Activated T-helper 2 cell treated with anti-CD3 and anti-CD28 coated beads, Interferon-gamma antibody, Interleukin-2, Interleukin-4, amounts not matched to agents 10 μg/mL and 5 μg/mL and 100 μg/mL, durations not matched to agents 14 hours and 24 hours and 36 hours (primary cell): ENCODE data around the gene TADA3. TPM values are rescaled to one million over a fixed set of nuclear protein-coding genes. Genes with fewer than 3 reads are reported as not detected.

Experiments used
- DNase-seq: peaks from one replicate; pipeline ENCODE4 v3.0.0; 2021; ENCODE audit warnings: low spot score
- H3K27ac Mint-ChIP-seq: one replicate; pipeline ENCODE4 v1.8.0; 2021; ENCODE audit warnings: mixed read lengths
- H3K27me3 Mint-ChIP-seq: one replicate; pipeline ENCODE4 v1.8.0; 2021; ENCODE audit warnings: low read depth, mixed read lengths
- H3K36me3 Mint-ChIP-seq: one replicate; pipeline ENCODE4 v1.8.0; 2021; ENCODE audit warnings: low read depth, mixed read lengths
- H3K4me1 Mint-ChIP-seq: one replicate; pipeline ENCODE4 v1.8.0; 2021; ENCODE audit warnings: low read depth, mixed read lengths
- H3K4me3 Mint-ChIP-seq: one replicate; pipeline ENCODE4 v1.8.0; 2021; ENCODE audit warnings: low read depth, mild to moderate bottlenecking, moderate library complexity, mixed read lengths
- H3K9me3 Mint-ChIP-seq: one replicate; pipeline ENCODE4 v1.8.0; 2021; ENCODE audit warnings: mixed read lengths
- intact Hi-C: fragments of 100-400 bp; cut with micrococcal nuclease; formaldehyde crosslinking; loops from one replicate; pipeline ENCODE4 v1.15.1; 2023
- total RNA-seq: library from RNA; stranded (reverse); gene quantifications from 2 replicates; pipeline ENCODE4 v1.2.3, GENCODE V29; 2022

TADA3 gene
- total RNA-seq, 1 donor from 2014 or later, result 89.2 TPM

- DNase-seq, result no peak
- Mint-ChIP-seq H3K4me1 (peaks cover 58% of the 10 kb centered on the region), H3K9me3 (no peaks in the 10 kb centered on the region), H3K4me3 (peak overlapping the region; percentile 60), H3K36me3 (peaks cover 79% of the 10 kb centered on the region), H3K27ac (peak overlapping the region; percentile 94), H3K27me3 (no peaks in the 10 kb centered on the region)
- intact Hi-C loops, result loop anchor here (1.0 kb wide), 1 partner anchor 9 kb away; no protein-coding TSS in a partner anchor
Observed at GRCh38 chr3:9786825-9787669, 5.2 kb downstream of the TADA3 start.

GRCh38 chr3:9786209-9786739 is 6.0 kb downstream of the TADA3 start:
- Mint-ChIP-seq H3K4me1 (peaks cover 56% of the 10 kb centered on the region), H3K4me3 (no peak overlapping the region), H3K27ac (peak overlapping the region; percentile 56), H3K27me3 (no peaks in the 10 kb centered on the region), H3K9me3 (no peaks in the 10 kb centered on the region), H3K36me3 (peaks cover 80% of the 10 kb centered on the region)
- DNase-seq, result no peak
- intact Hi-C loops, result no loop called here

- peaks cover 79% of the 10 kb centered on the region for H3K36me3 Mint-ChIP-seq
- intact Hi-C loops, result no loop called here
- DNase-seq, result no peak
- H3K27ac Mint-ChIP-seq, result peak overlapping the region; percentile 62
- H3K4me3 Mint-ChIP-seq, result no peak overlapping the region
- peaks cover 54% of the 10 kb centered on the region for H3K4me1 Mint-ChIP-seq
- no peaks in the 10 kb centered on the region for H3K27me3 Mint-ChIP-seq
- H3K9me3 Mint-ChIP-seq, result no peaks in the 10 kb centered on the region
Observed at GRCh38 chr3:9785602-9786001, 6.7 kb downstream of the TADA3 start.

GRCh38 chr3:9784965-9785364 is 7.3 kb downstream of the TADA3 start:
- intact Hi-C loops, result no loop called here
- Mint-ChIP-seq H3K9me3 (no peaks in the 10 kb centered on the region), H3K4me3 (no peak overlapping the region), H3K27ac (no peak overlapping the region), H3K27me3 (no peaks in the 10 kb centered on the region), H3K4me1 (peaks cover 54% of the 10 kb centered on the region), H3K36me3 (peaks cover 78% of the 10 kb centered on the region)
- DNase-seq, result no peak

- no peaks in the 10 kb centered on the region for H3K9me3 Mint-ChIP-seq
- intact Hi-C loops, result no loop called here
- no peaks in the 10 kb centered on the region for H3K27me3 Mint-ChIP-seq
- no peak overlapping the region for H3K4me3 Mint-ChIP-seq
- no peak overlapping the region for H3K27ac Mint-ChIP-seq
- peaks cover 76% of the 10 kb centered on the region for H3K36me3 Mint-ChIP-seq
- DNase-seq, result no peak
- H3K4me1 Mint-ChIP-seq, result peaks cover 55% of the 10 kb centered on the region
Observed at GRCh38 chr3:9783954-9784353, 8.3 kb downstream of the TADA3 start.

GRCh38 chr3:9782770-9783169 is 9.5 kb downstream of the TADA3 start:
- H3K4me1 Mint-ChIP-seq, result peaks cover 65% of the 10 kb centered on the region
- no peaks in the 10 kb centered on the region for H3K27me3 Mint-ChIP-seq
- no peak for DNase-seq
- H3K27ac Mint-ChIP-seq, result no peak overlapping the region
- H3K4me3 Mint-ChIP-seq, result no peak overlapping the region
- intact Hi-C loops, result no loop called here
- H3K9me3 Mint-ChIP-seq, result no peaks in the 10 kb centered on the region
- peaks cover 74% of the 10 kb centered on the region for H3K36me3 Mint-ChIP-seq

- no peaks in the 10 kb centered on the region for H3K9me3 Mint-ChIP-seq
- peaks cover 65% of the 10 kb centered on the region for H3K4me1 Mint-ChIP-seq
- no peak overlapping the region for H3K4me3 Mint-ChIP-seq
- peak overlapping the region; percentile 75 for H3K27ac Mint-ChIP-seq
- H3K27me3 Mint-ChIP-seq, result no peaks in the 10 kb centered on the region
- DNase-seq, result no peak
- H3K36me3 Mint-ChIP-seq, result peaks cover 70% of the 10 kb centered on the region
- intact Hi-C loops, result no loop called here
Observed at GRCh38 chr3:9781978-9782603, 10.2 kb downstream of the TADA3 start.

- Mint-ChIP-seq H3K9me3 (no peaks in the 10 kb centered on the region), H3K27ac (peak overlapping the region; percentile 77), H3K36me3 (peaks cover 64% of the 10 kb centered on the region), H3K4me3 (no peak overlapping the region), H3K27me3 (no peaks in the 10 kb centered on the region), H3K4me1 (peaks cover 64% of the 10 kb centered on the region)
- DNase-seq, result no peak
- intact Hi-C loops, result no loop called here
Observed at GRCh38 chr3:9781551-9781950, 10.7 kb downstream of the TADA3 start.

GRCh38 chr3:9780910-9781309 is 11.4 kb downstream of the TADA3 start:
- peaks cover 59% of the 10 kb centered on the region for H3K36me3 Mint-ChIP-seq
- H3K27me3 Mint-ChIP-seq, result no peaks in the 10 kb centered on the region
- no peak for DNase-seq
- H3K27ac Mint-ChIP-seq, result peak overlapping the region; percentile 98
- no peak overlapping the region for H3K4me3 Mint-ChIP-seq
- intact Hi-C loops, result no loop called here
- H3K9me3 Mint-ChIP-seq, result no peaks in the 10 kb centered on the region
- H3K4me1 Mint-ChIP-seq, result peaks cover 62% of the 10 kb centered on the region

GRCh38 chr3:9780458-9780812 is 11.8 kb downstream of the TADA3 start:
- Mint-ChIP-seq H3K4me1 (peaks cover 59% of the 10 kb centered on the region), H3K27me3 (no peaks in the 10 kb centered on the region), H3K27ac (peak overlapping the region; percentile 98), H3K4me3 (peak overlapping the region; percentile 62), H3K9me3 (no peaks in the 10 kb centered on the region), H3K36me3 (peaks cover 55% of the 10 kb centered on the region)
- DNase-seq, result no peak
- intact Hi-C loops, result no loop called here

GRCh38 chr3:9779721-9780457 is 12.4 kb downstream of the TADA3 start:
- Mint-ChIP-seq H3K27ac (peak overlapping the region; percentile 98), H3K4me3 (peak overlapping the region; percentile 62), H3K4me1 (peaks cover 58% of the 10 kb centered on the region), H3K9me3 (no peaks in the 10 kb centered on the region), H3K36me3 (peaks cover 49% of the 10 kb centered on the region), H3K27me3 (no peaks in the 10 kb centered on the region)
- intact Hi-C loops, result loop anchor here (2.0 kb wide), 2 partner anchors 29 to 49 kb away; partner anchors contain the start of gene BRPF1
- peak; percentile 28 for DNase-seq

- peaks cover 58% of the 10 kb centered on the region for H3K4me1 Mint-ChIP-seq
- H3K4me3 Mint-ChIP-seq, result peak overlapping the region; percentile 28
- intact Hi-C loops, result loop anchor here (2.0 kb wide), 2 partner anchors 28 to 48 kb away; partner anchors contain the start of gene BRPF1
- no peaks in the 10 kb centered on the region for H3K9me3 Mint-ChIP-seq
- H3K27me3 Mint-ChIP-seq, result no peaks in the 10 kb centered on the region
- H3K36me3 Mint-ChIP-seq, result peaks cover 45% of the 10 kb centered on the region
- H3K27ac Mint-ChIP-seq, result peak overlapping the region; percentile 98
- DNase-seq, result no peak
Observed at GRCh38 chr3:9779075-9779593, 13.1 kb downstream of the TADA3 start.
